Measurements from ENCODE around the gene CAPN8.

The CAPN8 gene

GRCh38 chr1:223645903-223646302 is 19.6 kb downstream of the CAPN8 start:
- H3K4me3 ChIP-seq (ENCODE audit: low read length), result no peak overlapping the region
- no peak for DNase-seq (ENCODE audit: low read depth)
- TF ChIP-seq CTCF (conservative IDR thresholded peaks at IDR 0.05; ENCODE audit: low read depth, low read length), result no peak

GRCh38 chr1:223642237-223642636 is 23.3 kb downstream of the CAPN8 start:
- DNase-seq (ENCODE audit: low read depth), result no peak
- TF ChIP-seq CTCF (conservative IDR thresholded peaks at IDR 0.05; ENCODE audit: low read depth, low read length), result no peak
- no peak overlapping the region for H3K4me3 ChIP-seq (ENCODE audit: low read length)

- DNase-seq (ENCODE audit: low read depth), result no peak
- no peak overlapping the region for H3K4me3 ChIP-seq (ENCODE audit: low read length)
- no peak for TF ChIP-seq CTCF (conservative IDR thresholded peaks at IDR 0.05; ENCODE audit: low read depth, low read length)
Measured at GRCh38 chr1:223641523-223642039, 23.9 kb downstream of the CAPN8 start.

GRCh38 chr1:223639331-223639749 is 26.2 kb downstream of the CAPN8 start:
- TF ChIP-seq CTCF (conservative IDR thresholded peaks at IDR 0.05; ENCODE audit: low read depth, low read length), result no peak
- no peak overlapping the region for H3K4me3 ChIP-seq (ENCODE audit: low read length)
- DNase-seq (ENCODE audit: low read depth), result no peak

- no peak for TF ChIP-seq CTCF (conservative IDR thresholded peaks at IDR 0.05; ENCODE audit: low read depth, low read length)
- DNase-seq (ENCODE audit: low read depth), result no peak
- H3K4me3 ChIP-seq (ENCODE audit: low read length), result no peak overlapping the region
Measured at GRCh38 chr1:223635236-223635635, 30.3 kb downstream of the CAPN8 start.

- DNase-seq (ENCODE audit: low read depth), result no peak
- TF ChIP-seq CTCF (conservative IDR thresholded peaks at IDR 0.05; ENCODE audit: low read depth, low read length), result no peak
- no peak overlapping the region for H3K4me3 ChIP-seq (ENCODE audit: low read length)
Measured at GRCh38 chr1:223634423-223634822, 31.1 kb downstream of the CAPN8 start.

GRCh38 chr1:223631956-223632355 is 33.5 kb downstream of the CAPN8 start:
- TF ChIP-seq CTCF (conservative IDR thresholded peaks at IDR 0.05; ENCODE audit: low read depth, low read length), result no peak
- no peak overlapping the region for H3K4me3 ChIP-seq (ENCODE audit: low read length)

More at GRCh38 chr1:223631956-223632355, 33.5 kb downstream of the CAPN8 start:
- no peak for DNase-seq (ENCODE audit: low read depth)
